Activated T-helper 1 cell treated with Interleukin-2 at 50 U/mL for 16 hours (primary cell): ENCODE measurements around the gene WIPF3.

Experiments
- DNase-seq: peaks from one replicate; pipeline ENCODE4 v3.0.0-alpha.2; 2020; ENCODE audit warnings: low read depth

The WIPF3 gene

DNA sequence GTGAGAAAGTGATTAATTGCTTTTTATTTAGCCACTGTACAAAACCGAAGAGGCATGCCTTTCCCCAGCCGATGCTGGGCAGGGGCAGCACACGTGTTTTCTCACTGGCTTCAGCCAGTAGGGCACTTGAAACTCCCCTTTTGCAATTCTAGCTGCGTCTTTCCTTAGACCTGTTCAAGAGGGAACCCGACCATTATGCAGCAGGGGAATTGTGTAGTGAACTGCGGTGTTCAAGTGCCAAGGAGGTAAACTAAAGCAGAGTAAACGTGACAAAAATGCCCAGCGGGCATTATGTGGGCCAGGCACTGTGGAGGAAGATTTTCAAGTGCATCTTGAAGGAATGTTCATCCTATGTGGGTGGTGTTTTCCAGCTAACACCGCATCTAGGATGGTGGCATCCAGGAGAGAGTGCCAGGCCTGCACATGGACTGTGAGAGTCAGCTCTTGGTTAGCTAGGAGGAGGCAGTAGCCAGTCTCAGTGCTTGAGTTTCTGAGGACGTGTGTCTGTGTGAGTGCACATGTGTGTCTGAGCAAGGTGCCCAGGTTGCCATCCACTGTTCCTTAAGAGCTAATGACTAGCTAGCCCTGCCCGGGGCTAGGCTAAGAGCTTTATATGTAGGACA, 3.3 kb downstream of the WIPF3 start:
- no peak for DNase-seq

DNA sequence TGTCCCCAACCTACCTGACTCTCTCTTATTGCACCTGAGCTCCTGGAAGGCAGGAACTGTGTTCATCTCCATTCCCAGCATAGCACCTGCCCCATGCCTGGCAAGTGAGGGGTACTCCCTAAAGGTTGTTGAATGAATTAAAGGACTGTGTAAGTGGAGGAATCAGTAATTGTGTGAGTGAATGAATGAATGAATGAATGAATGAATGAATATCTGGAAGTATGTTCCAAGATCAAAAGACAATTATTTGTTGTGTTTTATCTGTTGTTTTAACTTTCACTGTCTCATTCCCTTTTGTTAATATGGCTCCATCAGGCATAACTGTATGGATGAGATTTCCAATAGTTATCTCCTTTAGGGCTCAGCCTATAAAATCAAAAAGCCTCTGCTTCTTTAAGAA, 4.0 kb downstream of the WIPF3 start:
- no peak for DNase-seq

DNA sequence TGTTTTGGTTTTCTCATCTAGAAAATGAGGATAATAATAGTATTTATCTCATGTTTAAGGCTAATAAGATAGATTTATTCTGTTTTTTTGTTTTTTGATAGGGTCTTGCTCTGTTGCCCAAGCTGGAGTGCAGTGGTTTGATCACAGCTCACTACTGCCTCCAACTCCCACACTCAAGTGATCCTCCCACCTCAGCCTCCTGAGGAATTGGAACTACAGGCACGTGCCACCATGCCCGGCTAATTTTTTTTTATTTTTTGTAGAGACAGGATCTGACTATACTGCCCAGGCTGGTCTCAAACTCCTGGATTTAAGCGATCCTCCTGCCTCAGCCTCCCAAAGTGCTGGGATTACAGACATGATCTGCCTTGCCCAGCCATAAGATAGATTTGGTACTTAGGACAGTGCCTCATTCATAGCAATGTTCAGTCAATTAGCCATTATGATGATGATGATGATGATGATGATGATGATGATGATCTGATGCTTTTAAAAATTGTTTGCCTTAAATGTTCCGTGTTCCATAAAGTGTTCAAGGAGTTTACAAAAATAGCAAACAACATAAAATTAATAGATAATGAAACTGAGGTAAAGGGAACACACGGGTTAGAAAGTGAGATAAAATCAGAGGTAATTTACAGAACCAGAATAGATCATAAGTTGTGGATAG, 4.6 kb downstream of the WIPF3 start:
- no peak for DNase-seq

DNA sequence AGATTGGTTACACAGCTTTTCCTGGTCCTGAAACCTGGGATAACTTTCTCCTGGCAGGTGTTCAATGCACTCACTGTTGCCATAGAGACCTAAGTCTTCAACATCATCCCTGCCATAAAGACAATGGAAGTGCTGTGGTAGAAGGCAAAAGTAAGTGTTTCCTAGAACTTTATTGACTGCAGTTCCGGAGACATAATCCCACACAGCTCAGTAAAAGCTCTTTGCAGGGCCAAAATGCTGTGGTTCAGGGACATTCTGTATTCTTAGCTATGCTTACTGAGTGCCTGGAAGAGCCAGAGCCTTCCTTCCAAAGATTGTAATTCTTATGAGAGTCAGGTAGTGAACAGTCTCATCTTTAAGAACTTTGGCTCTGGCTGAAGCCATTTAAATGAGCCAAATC, 5.3 kb downstream of the WIPF3 start:
- no peak for DNase-seq

DNA sequence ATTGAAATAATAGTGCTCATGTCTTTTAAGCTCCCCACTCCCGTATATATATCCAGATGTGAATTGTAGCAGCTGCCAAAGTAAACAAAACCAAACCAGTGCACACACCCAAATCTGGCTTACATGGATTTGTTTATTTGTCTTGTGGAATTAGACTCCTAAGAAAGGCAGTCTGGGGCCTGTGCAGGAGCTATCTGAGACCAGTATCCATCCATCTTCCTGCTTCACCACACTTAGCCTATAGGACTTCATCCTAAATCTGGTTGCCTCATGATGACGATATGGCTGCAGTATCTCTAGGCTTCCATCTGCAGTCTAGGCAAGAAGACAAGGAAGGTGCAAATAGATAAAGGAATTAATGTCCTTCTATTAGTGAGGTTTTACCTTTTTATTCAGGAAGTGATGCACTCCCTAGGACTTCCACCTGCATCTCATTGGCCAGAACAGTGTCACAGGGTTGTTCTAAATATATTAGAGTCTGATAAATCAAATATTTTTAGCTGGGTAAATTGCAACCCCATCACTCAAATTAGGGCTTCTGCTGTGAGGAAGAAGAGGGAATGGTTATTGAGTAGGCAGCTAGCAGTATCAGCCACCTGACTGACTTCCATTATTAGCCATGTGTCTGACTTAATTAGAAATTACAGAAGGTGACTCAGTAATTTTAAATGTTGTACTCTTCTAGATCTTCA, 6.0 kb downstream of the WIPF3 start:
- no peak for DNase-seq

DNA sequence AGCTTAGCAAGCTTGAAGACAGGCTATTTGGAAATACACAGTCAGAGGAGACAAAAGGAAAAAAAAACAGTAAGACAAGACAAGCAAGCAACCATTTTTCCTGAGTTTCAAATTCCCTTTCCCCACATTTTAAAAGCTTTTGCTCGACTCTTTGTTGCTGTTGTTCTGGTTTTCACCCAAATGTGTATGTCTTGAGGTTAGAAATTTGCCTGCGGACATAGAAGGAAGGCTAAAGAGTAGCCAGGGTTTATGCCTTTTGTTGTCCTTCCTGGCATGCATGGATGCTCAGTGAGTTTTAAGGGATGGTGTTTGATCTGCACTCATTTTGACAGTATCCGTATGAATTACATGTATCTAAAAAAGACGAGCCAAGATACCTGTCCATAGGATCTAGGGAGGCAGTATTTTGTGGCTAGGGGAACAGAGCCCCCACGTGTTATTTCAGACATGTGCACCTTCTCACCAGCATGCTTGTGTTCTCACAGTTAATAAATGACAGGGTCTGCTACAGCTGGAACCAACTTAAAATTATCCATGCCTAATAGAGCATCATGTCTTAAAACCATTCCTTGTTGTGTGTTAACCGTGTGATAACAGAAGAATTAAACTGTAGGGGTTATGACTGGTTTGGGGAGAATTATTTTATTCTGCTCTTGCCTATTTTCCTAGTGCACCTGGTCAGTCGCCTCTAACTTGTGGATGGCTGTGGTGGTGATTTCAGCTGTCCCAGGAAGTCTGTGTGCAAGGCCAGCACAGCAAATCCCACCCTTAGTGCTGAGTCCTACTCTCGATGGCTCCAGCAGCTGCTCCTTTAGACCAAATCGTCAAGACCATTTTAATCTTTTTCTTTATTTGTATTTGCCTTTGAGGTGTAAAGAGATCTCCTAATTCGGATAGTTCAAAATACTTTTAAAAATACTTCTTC, 9.1 kb downstream of the WIPF3 start:
- no peak for DNase-seq

DNA sequence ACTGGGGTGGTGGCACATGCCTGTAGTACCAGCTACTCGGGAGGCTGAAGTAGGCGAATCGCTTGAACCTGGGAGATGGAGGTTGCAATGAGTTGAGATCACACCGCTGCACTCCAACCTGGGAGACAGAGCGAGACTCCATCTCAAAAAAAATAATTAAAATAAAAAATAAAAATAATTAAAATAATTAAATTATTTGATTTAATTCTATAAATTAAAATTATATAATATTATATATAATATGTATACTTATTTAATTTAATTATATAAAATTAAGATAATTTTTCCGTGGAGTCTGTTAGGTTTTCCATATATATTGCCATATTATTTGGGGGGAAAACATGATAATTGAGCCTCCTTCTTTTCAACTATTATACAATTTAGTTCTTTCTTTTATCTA, 12.0 kb downstream of the WIPF3 start:
- DNase-seq: no peak

DNA sequence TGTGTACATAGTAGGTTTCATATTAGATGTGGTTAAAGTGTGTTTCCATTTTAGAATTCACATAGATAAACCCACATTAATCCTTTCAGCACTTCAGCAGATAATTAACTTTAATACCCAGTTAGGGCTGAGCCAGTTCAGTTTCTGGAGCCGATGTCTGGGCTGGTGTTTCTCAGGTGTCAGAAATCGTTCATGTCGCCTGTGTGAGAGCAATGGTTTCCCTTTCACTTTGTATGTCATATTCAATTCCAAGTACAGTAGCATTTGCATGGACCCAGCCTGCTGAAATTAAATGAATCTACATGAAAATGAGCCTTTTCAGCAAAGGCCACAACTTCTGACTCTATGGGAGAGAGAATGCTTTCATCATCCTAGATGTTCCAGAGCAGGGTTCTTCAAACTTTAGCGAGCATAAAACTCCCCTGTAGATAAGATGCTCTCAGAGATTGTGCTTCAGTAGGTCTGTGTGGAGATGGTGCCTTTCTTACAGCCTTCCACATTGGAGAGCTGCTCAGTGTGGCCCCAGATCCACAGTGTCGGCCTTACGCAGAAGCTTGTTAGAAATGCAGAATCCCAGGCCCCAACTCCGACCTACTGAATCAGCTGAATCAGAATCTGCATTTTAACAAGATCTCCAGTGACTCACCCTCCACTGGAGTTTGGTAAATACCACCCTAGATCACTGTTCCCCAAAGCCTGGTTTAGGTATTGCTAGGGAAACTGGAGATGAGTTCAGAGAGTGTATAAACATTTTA, 19.6 kb downstream of the WIPF3 start:
- DNase-seq: no peak

DNA sequence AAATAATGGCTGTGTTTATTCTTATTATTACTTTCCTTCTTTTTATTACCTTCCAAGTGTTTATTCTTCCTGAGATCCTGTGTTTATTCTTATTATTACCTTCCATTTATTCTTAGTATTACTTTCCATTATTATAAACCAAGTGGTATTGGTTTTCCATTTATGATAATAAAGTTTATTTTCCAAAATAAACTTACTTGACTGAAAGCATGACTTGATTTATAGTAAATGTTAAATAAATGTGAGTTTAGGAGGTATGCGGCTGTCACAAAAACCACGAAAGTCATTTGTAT, 20.2 kb downstream of the WIPF3 start:
- DNase-seq: no peak

DNA sequence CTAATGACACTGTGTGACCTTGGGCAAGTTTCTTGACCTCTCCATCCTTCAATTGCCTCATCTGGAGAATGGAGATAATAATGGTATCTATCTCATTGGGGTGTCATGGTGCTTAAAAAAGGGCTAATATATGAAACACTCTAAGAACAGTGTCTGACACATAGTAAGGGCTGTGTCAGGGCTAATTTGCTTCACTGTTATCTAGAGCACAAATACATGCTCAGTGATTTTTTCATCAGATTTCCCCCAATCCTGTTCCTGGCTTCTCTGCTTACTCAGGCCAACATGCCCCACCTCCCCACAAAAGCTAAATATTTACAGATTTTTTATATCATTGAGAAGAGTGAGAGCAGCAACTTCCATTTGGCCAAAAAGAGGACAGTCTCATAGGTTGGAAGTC, 20.6 kb downstream of the WIPF3 start:
- DNase-seq: no peak

DNA sequence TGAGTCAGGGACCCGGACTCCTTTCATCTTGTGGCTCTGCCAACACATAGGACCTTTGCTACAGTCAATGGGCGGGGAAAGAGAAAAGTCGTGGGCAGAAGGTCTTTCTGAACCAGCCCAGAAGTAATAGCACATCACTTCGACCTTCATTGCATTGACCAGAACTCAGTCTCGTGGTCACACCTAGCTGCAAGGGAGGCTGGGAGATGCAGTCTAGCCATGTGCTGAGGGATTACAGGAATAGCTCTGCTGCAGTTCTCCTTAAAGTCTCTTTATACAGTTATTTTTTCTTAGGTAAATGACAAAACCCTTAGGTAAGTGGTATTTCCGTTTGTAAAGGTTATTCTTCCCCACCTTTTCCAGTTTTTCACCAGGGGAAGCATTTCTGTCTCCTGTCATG, 25.4 kb downstream of the WIPF3 start:
- no peak for DNase-seq

DNA sequence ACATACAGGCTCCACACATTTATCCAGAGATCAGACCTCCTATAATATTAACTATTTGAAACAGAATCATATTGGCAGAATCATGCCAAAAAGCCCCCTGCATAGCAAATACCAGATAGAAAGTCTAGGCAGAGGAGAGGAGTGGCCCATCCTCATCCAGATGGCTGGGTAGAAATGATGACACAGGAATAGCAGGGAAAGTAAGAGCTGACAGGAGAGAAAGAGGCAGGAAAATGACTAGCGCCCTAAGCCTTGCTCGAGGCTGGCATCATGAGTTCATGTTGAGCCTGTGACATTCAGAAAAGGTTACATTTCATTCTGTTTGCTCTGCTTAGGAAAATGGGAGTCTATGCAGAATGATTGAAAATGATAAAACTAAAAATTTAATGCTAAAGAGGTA, 27.6 kb downstream of the WIPF3 start:
- DNase-seq: no peak

DNA sequence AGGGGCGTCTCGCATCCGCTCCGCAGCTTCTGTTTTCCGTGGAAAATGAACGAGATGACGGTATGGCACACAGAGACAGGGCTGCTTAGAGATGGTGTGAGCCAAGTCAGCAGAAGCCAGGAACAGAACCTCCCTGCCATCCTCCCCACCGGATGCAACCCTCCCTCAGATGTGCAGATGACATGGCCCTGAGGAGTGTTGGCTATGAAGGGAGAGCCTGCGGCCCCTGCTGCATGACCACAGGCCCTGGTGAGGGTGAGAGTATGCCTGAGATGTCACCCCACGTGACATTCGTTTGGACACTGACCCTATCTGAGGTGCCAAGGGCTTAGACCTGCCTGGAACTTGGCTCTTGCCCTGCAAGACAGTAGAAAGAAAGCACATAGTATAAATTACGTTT, 29.4 kb downstream of the WIPF3 start:
- no peak for DNase-seq

DNA sequence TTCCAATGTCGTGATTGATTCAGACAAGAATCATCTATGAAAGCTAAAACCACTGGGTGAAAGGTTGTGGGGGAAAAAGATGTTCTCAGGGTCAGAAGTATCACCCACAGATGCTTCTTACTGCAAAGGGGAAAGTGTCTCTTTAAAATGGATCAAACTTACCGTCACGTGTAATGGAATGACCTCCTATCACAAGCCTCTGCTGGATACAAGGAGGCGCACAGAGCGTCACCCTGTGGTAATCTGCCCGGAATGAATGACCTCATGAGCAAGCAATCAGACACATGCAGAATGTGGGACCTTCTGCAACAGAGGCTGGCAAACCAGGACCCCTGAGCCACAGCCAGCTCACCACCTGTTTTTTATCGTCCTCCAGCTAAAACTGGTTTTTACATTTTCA, 33.0 kb downstream of the WIPF3 start:
- DNase-seq: no peak

DNA sequence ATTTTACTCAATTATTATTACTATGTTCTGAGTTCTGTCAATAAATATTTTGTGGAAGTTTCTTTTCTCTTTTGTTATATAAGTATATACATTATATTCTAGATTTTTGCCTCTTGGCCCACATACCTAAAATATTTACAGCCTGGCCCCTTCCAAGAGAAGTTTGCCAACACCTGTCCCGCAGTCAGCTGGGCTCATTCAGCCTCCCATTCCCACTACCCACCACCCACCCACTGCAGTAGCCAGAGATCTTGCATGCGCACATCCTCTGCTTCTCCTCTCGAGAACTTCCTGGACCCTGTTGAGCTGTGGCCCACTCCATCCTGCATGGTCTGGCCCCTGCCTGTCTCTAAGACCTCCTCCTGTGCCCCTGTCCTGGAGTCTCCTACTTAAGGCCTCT, 33.6 kb downstream of the WIPF3 start:
- no peak for DNase-seq

DNA sequence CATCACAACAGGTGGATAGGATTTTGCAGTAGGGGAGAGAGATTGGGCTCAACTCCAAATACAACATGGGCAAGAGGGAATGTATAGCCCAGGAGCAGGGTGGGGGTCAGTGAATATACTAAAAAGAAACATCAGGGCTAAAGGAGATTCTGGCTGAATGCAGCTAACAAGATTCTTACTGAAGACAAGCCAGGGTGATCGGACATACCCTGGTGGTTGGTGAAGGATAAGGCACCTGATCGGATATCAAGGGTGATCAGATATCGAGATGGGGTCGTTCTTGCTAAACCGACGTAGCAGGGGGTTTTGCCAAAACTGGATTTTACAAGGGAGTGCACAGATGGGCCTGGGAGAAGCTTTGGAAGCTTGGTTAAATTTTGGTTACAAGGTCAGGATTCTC, 34.4 kb downstream of the WIPF3 start:
- no peak for DNase-seq

DNA sequence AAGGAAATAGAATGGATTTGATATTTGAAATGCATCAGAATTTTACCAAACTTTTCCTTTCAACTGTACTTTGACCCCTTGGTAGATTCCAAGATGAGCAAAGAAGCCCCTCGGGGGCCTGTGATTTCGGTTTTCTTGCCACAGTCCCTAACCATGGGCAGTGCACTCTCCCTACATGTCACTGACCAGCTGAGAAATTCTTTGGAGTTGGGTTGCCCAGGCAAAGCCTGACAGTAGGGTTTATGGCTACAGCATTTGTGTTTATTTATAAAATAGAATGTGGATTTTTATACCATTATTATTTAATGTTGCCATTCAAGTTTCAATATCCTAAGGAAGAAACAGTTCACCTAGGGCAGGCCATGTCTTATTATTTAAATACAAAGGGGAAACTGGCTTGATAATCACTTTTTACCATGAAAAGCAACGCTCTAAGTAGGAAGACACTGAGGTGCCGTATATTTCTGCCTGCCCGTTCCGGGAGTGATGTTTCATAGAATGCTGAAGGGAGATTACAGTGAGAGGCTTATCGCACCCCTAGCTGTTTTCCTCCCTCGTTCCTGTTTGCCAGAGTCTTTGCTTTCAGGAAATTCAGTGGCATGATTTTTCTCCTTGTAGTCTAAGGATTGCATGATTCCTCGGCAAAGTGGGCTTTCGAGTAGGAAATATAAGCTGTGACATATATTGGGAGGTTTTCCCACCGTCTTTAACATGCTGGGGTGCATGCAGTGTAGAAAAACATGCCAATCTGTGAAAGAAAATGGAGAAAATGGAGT, 35.8 kb downstream of the WIPF3 start:
- DNase-seq: no peak

DNA sequence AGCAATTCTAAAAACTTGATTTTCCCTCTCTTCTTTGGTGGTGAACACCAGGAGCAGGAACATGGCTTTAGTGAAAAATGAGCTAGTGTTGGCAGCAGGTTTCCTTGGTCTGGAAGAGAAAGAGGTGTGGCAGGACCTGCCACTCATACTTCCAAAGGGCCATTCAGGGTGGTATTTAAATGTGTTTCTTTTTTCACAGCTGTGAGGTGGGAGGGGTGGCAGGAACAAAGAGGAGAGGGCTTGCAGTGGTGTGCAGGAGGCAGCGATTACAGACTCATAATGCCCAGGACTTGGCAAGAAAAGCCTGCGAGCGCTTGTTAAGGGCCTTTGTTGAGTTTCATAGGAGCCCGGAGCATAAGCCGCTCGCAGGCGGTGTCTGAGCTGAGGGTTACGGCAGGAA, 36.8 kb downstream of the WIPF3 start:
- DNase-seq: no peak

DNA sequence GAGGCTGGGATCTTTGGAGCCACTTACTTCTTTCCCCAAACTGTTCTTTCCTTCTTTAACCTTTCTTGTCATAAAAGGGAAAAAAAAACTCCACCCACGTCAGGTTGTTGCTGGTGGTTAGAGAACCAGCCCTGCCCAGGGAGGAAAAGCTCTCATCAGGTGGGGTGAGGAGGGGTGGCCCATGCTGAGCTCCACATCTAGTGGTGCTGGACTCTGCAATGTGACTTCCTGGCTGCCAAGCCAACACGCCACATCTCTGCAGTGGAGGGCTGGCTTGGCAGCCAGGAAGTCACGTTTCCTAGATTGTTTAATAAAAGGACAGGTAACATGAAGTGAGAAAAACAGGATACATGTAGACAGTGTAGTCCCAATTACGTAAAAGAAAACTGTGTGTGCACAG, 37.4 kb downstream of the WIPF3 start:
- DNase-seq: no peak

DNA sequence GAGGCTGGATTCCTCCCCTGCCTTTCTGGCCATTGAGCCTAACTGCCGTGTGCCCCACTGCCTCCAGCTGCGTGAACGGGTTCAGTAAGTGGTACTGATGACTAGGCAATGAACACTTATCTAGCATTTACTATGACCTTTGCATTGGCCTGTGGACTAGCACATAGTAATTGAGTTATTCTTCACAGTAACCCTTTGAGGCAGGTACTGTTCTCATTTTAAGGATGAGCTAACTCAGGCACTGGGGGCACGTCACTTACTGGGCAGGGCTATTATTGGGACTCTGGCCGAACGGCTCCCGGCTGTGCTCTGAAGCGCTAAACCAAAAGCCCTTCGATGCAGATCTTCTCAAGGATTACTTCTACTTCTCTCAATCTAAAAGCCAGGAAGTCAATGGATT, 38.3 kb downstream of the WIPF3 start:
- DNase-seq: no peak

DNA sequence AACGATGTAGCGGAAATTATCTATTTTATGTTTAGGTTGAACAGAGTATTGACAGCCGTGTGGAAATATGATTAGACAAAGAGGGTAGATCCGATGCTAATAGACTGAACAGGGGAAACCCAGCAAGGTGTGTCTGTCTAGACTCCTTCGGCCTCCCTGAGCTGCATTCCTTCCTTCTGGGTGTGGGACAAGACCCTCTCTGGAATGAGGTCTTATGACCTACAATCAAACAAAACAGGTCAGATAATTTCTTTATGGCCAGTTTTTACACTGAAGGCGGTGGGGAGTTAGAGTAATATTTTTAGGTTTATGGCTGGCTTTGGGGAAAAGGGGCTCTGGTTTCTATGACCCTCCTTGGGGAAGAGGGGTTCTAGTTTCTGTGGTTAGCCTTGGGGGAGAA, 41.2 kb downstream of the WIPF3 start:
- DNase-seq: no peak
